OCI-LY3 (cell line): ENCODE data around the gene PNLIPRP1.

Experiments
- CTCF ChIP-seq: fragments of 200-600, 300-600 bp; sonication (generic); IDR thresholded peaks from 2 replicates; pipeline ENCODE4 v1.5.1; 2014; ENCODE audit warnings: antibody characterized with exemption, low read length, low read depth
- EZH2phosphoT487 ChIP-seq: fragments of 200-600 bp; shearing (Covaris generic); IDR thresholded peaks from 2 replicates; pipeline ENCODE4 v1.6.1; 2018; ENCODE audit warnings: antibody characterized with exemption, mixed run types, low read depth

GRCh38 chr10:116655568-116655967 lies 64.8 kb downstream of the PNLIPRP1 start:
- no peak for TF ChIP-seq CTCF
- TF ChIP-seq EZH2phosphoT487 = no peak
